GM12878 (cell line): ENCODE measurements around the gene NPR1. TPM values are rescaled to one million over a fixed set of nuclear protein-coding genes. Genes with fewer than 3 reads are reported as not detected.
"Not testable (repeated sequence)": the region's sequence is repeated elsewhere in the genome, so short reads cannot be mapped to it uniquely, and the experiment has no call there.

ENCODE experiments used
- ATAC-seq: fragments of 200-7000 bp; cut with Tn5 transposase; 3 replicates; pipeline ENCODE4 v1.9.1; 2020; ENCODE audit warnings: mild to moderate bottlenecking, moderate library complexity
- BruUV-seq: library from RNA; stranded (reverse); fragments of 400-500 nt; replicated peaks from 2 replicates; lab custom pipeline; 2021; lab: Mats Ljungman, UMichigan
- CTCF ChIA-PET: fragments of 300-600 bp; sonication (Branson Sonifier 250); formaldehyde crosslinking; extraction: SDS; loops from one replicate; lab custom pipeline; 2021; ENCODE audit warnings: inconsistent platforms; lab: Yijun Ruan, JAX
- POLR2A ChIA-PET: fragments of 350-600 bp; formaldehyde crosslinking; extraction: SDS; loops from one replicate; lab custom pipeline; 2021; ENCODE audit warnings: inconsistent platforms; lab: Charles Lee
- RAD21 ChIA-PET: fragments of 300-600 bp; sonication (Branson Sonifier 250); formaldehyde crosslinking; loops from one replicate; lab custom pipeline; 2023; ENCODE audit warnings: antibody characterized with exemption; ENCODE audit not compliant: unreplicated experiment; lab: Charles Lee
- SMC1A ChIA-PET: fragments of 300-600 bp; sonication (Branson Sonifier 250); formaldehyde crosslinking; loops from one replicate; lab custom pipeline; 2023; ENCODE audit not compliant: unreplicated experiment, uncharacterized antibody; lab: Charles Lee
- DNase-seq: peaks from one replicate; pipeline ENCODE4 v3.0.0-alpha.2; 2011; ENCODE audit warnings: low read depth, low spot score
- FAIRE-seq: peaks from 3 replicates; lab custom pipeline; 2011; peaks lifted over from hg19 to GRCh38; lab: Jason Lieb, UNC
- H2AFZ ChIP-seq: 2 replicates; pipeline ENCODE4 v1.6.0; 2011; ENCODE audit warnings: low read depth, low read length, control low read depth; ENCODE audit not compliant: control insufficient read depth
- H3K27ac ChIP-seq: 2 replicates; pipeline ENCODE4 v1.5.1; 2011; ENCODE audit warnings: control low read depth; ENCODE audit not compliant: control insufficient read depth, insufficient read depth
- H3K27me3 ChIP-seq, 2 experiments: replicated peaks in 1 of 2; 2 replicates each; pipeline versions ENCODE4 v1.6.0 to v1.6.1; 2011; ENCODE audit warnings: low read length in 1 of 2; ENCODE audit not compliant: control insufficient read depth in 2 of 2, insufficient read depth in 2 of 2
- H3K36me3 ChIP-seq, 2 experiments: 2 replicates each; pipeline ENCODE4 v1.5.1; 2011; ENCODE audit warnings: low read length in 1 of 2; ENCODE audit not compliant: control insufficient read depth in 2 of 2, insufficient read depth in 2 of 2
- H3K4me1 ChIP-seq: 2 replicates; pipeline ENCODE4 v1.6.1; 2011; ENCODE audit warnings: mild to moderate bottlenecking, low read length, moderate library complexity, mixed read lengths; ENCODE audit not compliant: control insufficient read depth, insufficient read depth
- H3K4me2 ChIP-seq: 2 replicates; pipeline ENCODE4 v1.6.0; 2011; ENCODE audit warnings: control low read depth; ENCODE audit not compliant: control insufficient read depth, insufficient read depth
- H3K4me3 ChIP-seq: fragments of 200-600 bp; sonication (generic); 2 replicates; pipeline ENCODE4 v1.5.1; 2016
- H3K79me2 ChIP-seq: 2 replicates; pipeline ENCODE4 v1.6.0; 2011; ENCODE audit warnings: low read length; ENCODE audit not compliant: control insufficient read depth, insufficient read depth
- H3K9ac ChIP-seq: 2 replicates; pipeline ENCODE4 v1.8.0; 2011; ENCODE audit warnings: low read length, control low read depth, mixed read lengths; ENCODE audit not compliant: control insufficient read depth, insufficient read depth
- H3K9me3 ChIP-seq: replicated peaks from 3 replicates; pipeline ENCODE4 v1.5.1; 2011; ENCODE audit warnings: mild to moderate bottlenecking, low read length; ENCODE audit not compliant: control insufficient read depth, insufficient read depth
- H4K20me1 ChIP-seq: 2 replicates; pipeline ENCODE4 v1.6.0; 2011; ENCODE audit not compliant: control insufficient read depth, insufficient read depth
- POLR2A ChIP-seq: IDR thresholded peaks from 2 replicates; pipeline ENCODE4 v1.6.1; 2011; ENCODE audit warnings: low read depth, mild to moderate bottlenecking, low read length
- SMC3 ChIP-seq: IDR thresholded peaks from 2 replicates; pipeline ENCODE4 v1.6.1; 2011; ENCODE audit warnings: low read length, improper control_type of control experiment, borderline replicate concordance
- whole genome bisulfite sequencing: methylation state at CpG from one replicate; pipeline ENCODE4 v1.1.6; 2016; ENCODE audit warnings: low lambda C conversion rate; ENCODE audit not compliant: insufficient replicate concordance, insufficient coverage; ENCODE audit errors: missing lambda C conversion rate; 5-methylcytosine and 5-hydroxymethylcytosine counted together
- in situ Hi-C: fragments of 300-500 bp; cut with MboI; formaldehyde crosslinking; loops from 9 replicates; pipeline ENCODE4 v1.14.3; 2018; ENCODE audit warnings: mixed read lengths
- intact Hi-C: fragments of 100-400 bp; cut with micrococcal nuclease; formaldehyde crosslinking; loops from one replicate; pipeline ENCODE4 v1.14.2; 2022; ENCODE audit not compliant: unreplicated experiment
- polyA plus RNA-seq, 11 experiments: library from polyadenylated mRNA; depleted of rRNA in 4 of 11; unstranded in 6 of 11; stranded (reverse) in 5 of 11; fragments of >200 nt; fragmentation: Nextera tagmentation in 4 of 11; fragmentation: Illumina TruSeq in 1 of 11; extraction: Ambion mirVana in 4 of 11; extraction: Trizol in 1 of 11; gene quantifications; 1 replicate in 1 of 11; 2 replicates in 10 of 11; pipeline versions ENCODE4 v1.2.1 to v1.2.3, GENCODE V29; 2011 to 2016; ENCODE audit warnings: inconsistent platforms in 2 of 11, missing spikeins in 2 of 11, low read depth in 1 of 11
- total RNA-seq, 4 experiments: library from RNA; depleted of rRNA in 3 of 4; stranded (reverse); fragments of >200 nt in 3 of 4; fragmentation: Illumina TruSeq in 1 of 4; extraction: Trizol in 1 of 4; gene quantifications; 2 replicates each; pipeline versions ENCODE4 v1.2.1 to v1.2.3, GENCODE V29; 2013 to 2021

Gene NPR1
- total and polyA plus RNA-seq, 10 of the 15 experiments (the other 5 are each of a cell fraction or from before 2014, with no cell fraction given): 0.09 to 2.1 (median 0.28) TPM; not detected in 1

GRCh38 chr1:153640213-153640612 is 38.3 kb upstream of the NPR1 start:
- Histone ChIP-seq H3K79me2 (peaks cover 21% of the 10 kb centered on the region), H3K36me3 (peaks cover 8 to 60% of the 10 kb centered on the region in 2 experiments)
- ChIA-PET SMC1A (interaction anchor here (0.8 kb wide), 1 partner anchor 47 kb away, joined by 3 read pairs; no protein-coding TSS in a partner anchor), POLR2A (interaction anchor here (0.5 kb wide), 2 partner anchors 16 to 75 kb away, joined by 3 to 4 read pairs; no protein-coding TSS in a partner anchor), CTCF (interaction anchor here (1.0 to 1.3 kb wide), 3 partner anchors 61 to 129 kb away, joined by 3 to 4 read pairs (median 3); no protein-coding TSS in a partner anchor)
- H2AFZ ChIP-seq, H3K9ac ChIP-seq, DNase-seq, in situ Hi-C loops, ATAC-seq, H3K27ac ChIP-seq, intact Hi-C loops, H3K27me3 ChIP-seq, BruUV-seq, H3K9me3 ChIP-seq, H3K4me2 ChIP-seq, RAD21 ChIA-PET, H3K4me3 ChIP-seq, H4K20me1 ChIP-seq, FAIRE-seq, H3K4me1 ChIP-seq: not testable (repeated sequence)
- WGBS: 100% methylated on average over 5 of the region's 5 CpGs

GRCh38 chr1:153640861-153641260 is 37.6 kb upstream of the NPR1 start:
- ATAC-seq (no peak), DNase-seq (no peak), FAIRE-seq (no peak)
- CTCF ChIA-PET: interaction anchor here (3.8 kb wide), 1 partner anchor 68 kb away, joined by 20 read pairs; no protein-coding TSS in a partner anchor
- POLR2A ChIA-PET: no interaction called here
- peaks cover 14% of the 10 kb centered on the region for H3K79me2 ChIP-seq
- RAD21 ChIA-PET: no interaction called here
- H3K9me3 ChIP-seq: no peaks in the 10 kb centered on the region
- TF ChIP-seq POLR2A (0 out of 2 replicates have a peak, but pooled peaks have one; percentile 33), SMC3 (no peak)
- no peaks in the 10 kb centered on the region for H3K4me1 ChIP-seq
- in situ Hi-C loops: no loop called here
- no TSS peak for BruUV-seq
- H3K36me3 ChIP-seq: peaks cover 11 to 62% of the 10 kb centered on the region in 2 experiments
- H3K4me3 ChIP-seq: no peak overlapping the region
- no peak overlapping the region for H3K9ac ChIP-seq
- H3K4me2 ChIP-seq: no peak overlapping the region
- SMC1A ChIA-PET: interaction anchor here (1.6 kb wide), 1 partner anchor 13 kb away, joined by 3 read pairs; no protein-coding TSS in a partner anchor
- no peak overlapping the region for H3K27ac ChIP-seq
- WGBS: 82% methylated on average over 6 of the region's 6 CpGs
- no peak overlapping the region for H2AFZ ChIP-seq
- intact Hi-C loops: no loop called here
- H4K20me1 ChIP-seq: no peaks in the 10 kb centered on the region
- no peaks in the 10 kb centered on the region for H3K27me3 ChIP-seq
